LHCN-M2 (cell line): Measurements from ENCODE around the gene IGFBP7. TPM values are rescaled to one million over a fixed set of nuclear protein-coding genes. Genes with fewer than 3 reads are reported as not detected.

Source experiments
- DNase-seq: peaks from one replicate; pipeline ENCODE4 v3.0.0-alpha.2; 2012; ENCODE audit warnings: low read depth
- polyA plus RNA-seq: library from polyadenylated mRNA; unstranded; fragments of >200 nt; gene quantifications from one replicate; pipeline ENCODE4 v1.2.1, GENCODE V29; 2012; ENCODE audit warnings: missing spikeins
- total RNA-seq: library from RNA; depleted of rRNA; stranded (reverse); fragments of >200 nt; gene quantifications from 2 replicates; pipeline ENCODE4 v1.2.3, GENCODE V29; 2014; rRNA removed

Gene IGFBP7, protein sequence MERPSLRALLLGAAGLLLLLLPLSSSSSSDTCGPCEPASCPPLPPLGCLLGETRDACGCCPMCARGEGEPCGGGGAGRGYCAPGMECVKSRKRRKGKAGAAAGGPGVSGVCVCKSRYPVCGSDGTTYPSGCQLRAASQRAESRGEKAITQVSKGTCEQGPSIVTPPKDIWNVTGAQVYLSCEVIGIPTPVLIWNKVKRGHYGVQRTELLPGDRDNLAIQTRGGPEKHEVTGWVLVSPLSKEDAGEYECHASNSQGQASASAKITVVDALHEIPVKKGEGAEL
- total RNA-seq, result 221 and 314 TPM in 2 replicates
- polyA plus RNA-seq, result 564 TPM

DNA sequence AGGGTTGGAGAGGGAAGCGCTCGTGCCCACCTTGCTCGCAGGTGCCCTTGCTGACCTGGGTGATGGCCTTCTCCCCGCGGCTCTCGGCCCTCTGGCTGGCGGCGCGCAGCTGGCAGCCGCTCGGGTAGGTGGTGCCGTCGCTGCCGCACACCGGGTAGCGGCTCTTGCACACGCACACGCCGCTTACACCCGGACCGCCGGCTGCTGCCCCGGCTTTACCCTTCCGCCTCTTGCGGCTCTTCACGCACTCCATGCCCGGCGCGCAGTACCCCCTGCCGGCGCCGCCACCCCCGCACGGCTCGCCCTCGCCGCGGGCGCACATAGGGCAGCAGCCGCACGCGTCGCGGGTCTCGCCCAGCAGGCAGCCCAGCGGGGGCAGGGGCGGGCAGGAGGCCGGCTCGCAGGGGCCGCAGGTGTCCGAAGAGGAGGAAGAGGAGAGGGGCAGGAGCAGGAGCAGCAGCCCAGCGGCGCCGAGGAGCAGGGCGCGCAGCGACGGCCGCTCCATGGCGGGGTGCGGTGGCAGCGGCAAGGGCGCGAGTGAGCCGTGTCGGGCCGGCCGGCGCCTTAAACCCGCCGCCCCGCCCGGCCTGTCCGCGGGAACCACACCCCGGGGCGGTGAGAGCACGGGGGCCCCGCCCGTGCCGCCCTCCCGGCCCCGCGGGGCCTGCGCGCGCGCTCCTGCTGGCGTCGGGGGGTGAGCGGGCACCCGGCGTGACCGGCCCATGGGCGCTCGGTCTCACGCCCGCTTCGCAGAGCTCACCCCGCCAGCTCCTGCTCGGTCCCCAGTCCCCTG is at the start of gene IGFBP7:
TSS of gene IGFBP7 (minus strand) at position 539 of the 793 bp plus-strand sequence. CDS start at position 505, 34 bp downstream.
- peak; percentile 49 for DNase-seq

DNA sequence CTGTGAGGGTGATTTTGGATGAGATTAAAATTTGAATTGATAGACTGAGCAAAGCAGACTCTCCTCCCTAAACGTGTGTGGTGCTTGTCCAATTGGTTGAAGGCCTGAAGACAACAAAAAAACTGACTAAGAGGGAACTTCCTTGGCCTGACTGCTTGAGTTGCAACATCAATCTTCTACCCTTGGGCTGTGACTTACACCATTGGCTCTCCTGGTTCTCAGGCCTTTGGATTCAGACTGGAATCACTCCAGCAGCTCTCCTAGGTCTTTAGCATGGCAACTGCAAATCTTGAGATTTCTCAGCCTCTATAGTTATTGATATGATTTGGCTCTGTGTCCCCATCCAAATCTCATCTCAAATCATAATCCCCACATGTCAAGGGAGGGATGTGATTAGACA is 49.7 kb upstream of the IGFBP7 start:
- DNase-seq, result no peak

DNA sequence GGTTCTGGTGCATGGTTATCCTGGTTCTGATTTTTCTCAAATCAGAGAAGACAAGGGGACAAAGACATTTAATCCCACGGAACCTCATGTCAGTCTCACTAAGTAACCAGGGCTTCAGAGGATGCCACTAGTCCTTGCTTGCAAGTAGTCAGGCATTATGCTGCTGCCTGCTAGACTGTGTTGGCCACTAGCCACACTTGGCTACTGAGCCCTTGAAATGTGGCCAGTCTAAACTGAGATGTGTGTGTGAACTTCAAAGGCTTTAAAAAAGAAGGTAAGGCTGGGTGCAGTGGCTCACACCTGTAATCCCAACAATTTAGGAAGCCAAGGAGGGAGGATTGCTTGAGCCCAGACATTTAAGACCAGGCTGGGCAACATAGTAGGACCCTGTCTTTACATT is 48.6 kb upstream of the IGFBP7 start:
- no peak for DNase-seq

DNA sequence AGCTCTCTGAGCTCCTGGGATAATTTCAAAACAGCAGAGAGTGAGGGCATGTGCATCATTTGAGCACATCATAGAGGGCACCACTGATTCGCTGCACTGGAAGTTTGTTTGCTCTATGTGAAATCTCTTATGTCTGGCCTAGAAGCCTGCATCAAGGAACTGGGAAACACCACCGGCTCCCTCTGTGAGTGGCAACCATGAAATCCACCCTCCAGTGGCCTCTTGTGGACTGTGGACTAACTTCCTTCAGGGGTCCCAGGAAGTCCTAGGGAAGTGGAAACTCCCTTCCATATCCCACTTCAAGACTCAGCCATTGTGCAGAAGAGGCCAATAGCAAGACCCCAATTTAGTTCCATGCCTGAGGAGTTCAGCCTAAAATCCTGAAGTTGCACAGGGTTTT is 48.0 kb upstream of the IGFBP7 start:
- DNase-seq, result peak; percentile 30

DNA sequence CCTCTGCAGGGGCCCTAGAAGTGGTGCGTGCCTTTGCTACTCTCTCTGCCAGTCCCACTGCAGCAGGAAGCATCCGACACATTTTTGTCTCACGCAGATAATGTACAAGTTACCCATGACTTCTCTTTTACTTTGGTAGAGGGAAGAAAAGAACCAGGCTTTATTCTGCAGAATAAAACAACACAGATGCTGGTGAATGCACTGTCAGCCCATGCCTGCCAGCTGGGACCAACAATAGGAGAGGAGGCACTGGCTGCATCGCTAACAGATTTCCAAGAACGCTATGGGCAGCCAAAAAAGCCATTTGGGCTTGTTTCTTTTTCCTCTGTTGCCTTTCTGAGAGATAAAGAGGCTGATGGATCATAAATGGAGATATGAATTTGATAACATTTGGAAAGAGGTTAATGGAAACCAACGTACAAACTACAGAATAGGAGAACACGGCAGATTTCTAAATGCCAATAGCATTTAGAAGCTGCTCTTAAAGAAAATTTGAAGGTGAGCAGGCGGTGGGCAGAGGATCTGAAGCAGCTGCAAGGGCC is 47.5 kb upstream of the IGFBP7 start:
- no peak for DNase-seq

DNA sequence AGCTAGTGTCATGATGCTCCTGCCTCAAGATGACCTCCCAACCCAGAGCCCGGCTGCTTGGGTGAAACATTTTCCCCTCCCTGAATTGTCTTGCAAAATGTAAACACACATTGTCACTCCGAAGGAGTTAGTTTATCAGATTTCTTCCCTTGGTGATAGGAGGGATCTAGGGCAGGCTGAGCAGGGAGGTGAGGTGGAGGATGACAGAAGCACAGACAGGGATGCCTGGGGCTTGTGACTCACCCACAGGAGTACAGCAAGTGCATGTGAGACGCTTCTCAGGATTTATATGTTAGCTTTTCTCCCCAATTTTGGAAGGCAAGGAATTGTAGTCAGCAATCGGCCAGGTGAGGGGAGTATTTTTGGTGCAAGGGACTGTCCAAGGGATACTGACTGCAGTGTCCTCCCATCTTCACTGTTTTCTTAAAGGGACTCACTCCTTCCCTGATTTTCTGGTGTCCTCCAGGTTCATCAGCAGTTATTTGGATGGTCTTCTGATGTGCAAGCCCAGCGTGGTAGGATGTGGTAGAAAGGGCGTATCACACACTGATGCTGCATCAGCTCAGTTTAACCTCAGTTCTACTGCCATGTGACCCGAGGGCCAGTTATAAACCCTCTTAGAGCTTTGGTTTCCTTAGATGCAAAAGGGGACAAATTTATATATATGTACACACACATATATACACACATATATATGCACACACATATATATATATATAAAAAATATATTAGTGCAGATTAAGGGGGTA is 46.2 kb upstream of the IGFBP7 start:
- no peak for DNase-seq

DNA sequence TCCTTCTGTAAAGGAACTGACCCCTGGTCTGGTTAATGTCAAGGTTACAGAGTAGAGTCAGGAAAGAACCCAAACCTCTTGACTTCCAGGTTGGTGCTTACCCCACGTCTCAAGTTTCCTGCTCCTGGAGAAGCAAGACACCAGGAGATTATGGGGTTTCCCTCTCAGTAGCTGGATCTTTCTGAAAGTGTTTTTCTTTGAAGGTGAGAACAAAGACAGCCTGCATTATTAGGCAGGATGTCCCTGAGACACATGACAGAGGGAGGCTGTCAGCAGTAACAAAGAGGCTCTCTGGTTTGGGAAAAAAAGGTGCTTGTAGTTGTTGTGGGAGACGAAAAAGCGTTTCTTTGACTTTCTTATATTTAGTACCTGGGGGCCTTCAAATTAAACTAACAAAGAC is 44.7 kb upstream of the IGFBP7 start:
- DNase-seq, result no peak

DNA sequence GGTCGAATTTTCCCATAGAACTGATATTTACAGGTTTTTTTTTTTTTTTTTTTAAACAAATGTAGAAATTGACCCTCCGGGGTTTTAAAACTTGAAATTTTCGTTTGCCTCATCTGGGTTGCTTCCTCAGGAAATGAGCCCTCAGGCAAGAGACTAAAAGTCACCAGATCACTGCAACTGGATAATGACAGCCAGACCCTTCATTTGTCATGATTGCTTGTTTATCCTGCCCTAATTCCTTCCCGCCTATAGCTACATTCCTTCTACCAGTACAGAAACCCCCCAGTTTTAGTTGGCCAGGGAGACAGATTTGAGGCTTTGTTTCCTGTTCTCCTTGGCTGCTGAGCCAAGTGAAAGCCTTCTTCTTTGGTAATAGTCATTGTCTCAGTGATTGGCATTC is 44.0 kb upstream of the IGFBP7 start:
- no peak for DNase-seq

DNA sequence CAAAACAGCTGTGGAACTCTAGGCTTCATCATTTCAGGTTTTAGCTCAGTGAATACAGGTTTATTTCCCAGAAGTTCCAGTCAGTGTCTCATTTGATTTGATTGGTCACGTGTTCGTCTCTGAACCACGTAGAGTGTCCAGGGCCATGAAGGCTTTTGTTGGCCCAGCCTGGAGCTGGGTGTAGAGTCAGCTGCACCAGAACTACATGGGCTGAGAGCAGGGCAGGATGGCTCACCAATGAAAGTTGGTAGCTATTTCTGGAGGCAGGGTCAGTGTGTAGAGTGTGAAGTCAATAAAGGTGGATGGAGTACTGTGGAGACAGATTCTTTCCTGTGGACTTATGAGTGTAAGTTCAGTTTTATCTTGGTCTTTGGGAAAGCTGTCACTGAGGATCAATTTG is 43.0 kb upstream of the IGFBP7 start:
- DNase-seq, result no peak

DNA sequence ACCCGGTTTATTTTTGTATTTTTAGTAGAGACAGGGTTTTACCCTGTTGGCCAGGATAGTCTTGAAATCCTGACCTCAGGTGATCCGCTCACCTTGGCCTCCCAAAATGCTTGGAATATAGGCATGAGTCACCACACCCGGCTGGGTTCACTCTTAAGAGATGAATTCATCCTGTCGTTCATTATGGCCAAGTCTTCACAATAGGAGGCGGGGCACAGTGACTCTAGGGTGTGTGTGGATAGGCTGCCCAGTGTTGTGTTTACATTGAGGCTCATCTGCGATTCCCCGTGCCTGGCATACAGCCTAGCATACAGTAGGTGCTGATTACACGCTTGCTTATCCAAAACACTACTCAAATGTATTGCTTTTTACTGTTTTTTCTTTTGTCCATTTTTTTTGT is 41.3 kb upstream of the IGFBP7 start:
- DNase-seq, result no peak

DNA sequence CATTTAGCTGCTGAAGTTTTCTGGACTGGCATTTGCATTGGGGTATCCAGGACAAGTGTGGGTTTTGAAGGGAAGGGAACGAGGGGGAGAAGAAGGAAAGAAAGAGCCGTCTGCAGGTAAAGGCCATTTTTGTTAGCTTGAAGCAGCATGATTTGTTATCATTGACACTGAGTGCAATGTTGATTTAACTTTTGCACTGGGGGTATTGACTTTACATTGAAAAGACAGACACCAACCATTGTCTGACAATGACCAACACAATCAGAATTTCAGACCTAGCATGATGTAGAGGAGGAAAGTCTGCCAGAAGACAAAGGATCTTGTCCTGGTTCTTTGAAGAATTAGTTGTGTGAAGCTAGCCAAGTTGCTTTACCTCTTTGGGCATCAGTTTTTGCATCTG is 39.6 kb upstream of the IGFBP7 start:
- no peak for DNase-seq

DNA sequence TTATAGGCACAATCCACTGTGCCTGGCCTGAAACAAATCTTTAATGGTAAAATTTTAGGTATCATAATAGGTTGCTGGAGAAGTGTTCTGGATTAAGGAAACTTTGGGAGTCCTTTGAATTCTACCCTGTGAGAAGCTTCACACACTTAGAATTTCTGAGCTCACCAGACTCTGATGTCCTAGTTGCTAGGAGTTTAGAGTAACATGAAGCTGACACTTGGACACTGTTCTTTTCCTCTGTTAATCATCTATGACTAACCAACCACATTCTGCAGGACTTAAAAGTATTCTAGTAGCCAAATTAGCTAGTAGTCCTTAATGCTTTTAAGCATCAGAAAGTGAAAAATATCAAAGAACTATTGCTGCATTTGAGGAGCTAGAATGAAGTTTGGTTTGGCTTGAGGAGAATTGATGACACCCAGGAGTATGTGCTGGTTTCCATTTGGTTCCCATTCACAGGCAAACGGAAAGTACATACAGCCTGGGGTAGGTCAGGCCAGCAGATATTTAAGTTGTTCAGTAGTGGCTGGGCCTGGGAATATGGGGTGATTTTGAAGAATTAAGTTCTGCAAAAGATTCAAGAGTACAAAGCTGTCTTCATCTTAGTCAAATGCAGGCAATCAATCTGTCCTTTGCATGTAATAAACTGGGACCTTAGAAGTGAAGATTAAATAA is 38.8 kb upstream of the IGFBP7 start:
- peak; percentile 89 for DNase-seq

DNA sequence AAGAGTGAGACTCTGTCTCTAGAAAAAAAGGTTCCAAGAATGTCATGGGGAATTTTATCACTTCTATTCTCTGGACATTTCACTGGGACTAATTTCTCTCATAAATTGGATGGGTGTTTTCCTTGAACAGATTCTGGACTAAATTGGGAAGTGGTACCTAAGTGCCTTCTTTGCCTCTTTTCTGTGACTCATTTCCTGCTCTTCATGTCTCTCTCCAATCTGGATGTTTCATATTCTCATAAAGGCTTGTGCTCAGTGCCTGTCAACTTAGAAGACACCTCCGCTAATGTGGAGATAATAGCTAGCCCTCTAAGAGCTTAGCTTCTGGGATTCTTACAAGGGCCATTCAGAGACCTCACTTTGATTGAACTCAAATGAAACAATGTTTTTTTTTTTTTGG is 38.0 kb upstream of the IGFBP7 start:
- DNase-seq, result no peak

DNA sequence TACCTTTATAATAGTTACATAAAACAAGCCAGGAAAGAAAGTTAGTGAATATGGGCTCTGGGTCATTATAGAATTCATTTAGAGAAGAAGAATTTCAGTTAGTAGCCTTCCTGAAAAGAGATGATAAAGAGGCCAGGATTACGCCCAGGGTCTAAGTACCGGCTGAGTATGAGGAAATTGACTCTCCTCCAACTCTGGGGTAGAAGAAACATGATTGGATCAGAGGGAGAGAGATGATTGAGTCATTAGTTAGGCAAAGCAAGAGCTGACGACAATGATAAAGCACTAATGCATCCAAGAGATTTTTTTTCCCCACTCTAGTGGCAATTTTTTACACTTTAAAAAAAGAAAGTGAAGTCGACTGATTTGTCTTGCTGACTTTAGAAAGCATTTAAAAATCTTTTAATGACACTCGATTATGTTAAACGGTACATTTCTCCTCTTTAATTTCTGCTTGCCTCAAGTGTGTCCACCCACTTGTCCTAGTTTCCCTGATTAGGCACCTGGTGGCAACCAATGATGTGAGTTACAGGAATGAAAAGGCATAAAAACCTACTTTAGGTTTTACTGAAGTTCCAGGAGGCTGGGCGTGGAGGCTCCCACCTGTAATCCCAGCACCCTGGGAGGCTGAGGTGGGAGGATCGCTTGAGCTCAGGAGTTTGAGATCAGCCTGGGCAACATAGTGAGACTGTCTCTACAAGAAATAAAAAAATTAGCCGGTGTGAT is 37.3 kb upstream of the IGFBP7 start:
- DNase-seq, result peak; percentile 72

DNA sequence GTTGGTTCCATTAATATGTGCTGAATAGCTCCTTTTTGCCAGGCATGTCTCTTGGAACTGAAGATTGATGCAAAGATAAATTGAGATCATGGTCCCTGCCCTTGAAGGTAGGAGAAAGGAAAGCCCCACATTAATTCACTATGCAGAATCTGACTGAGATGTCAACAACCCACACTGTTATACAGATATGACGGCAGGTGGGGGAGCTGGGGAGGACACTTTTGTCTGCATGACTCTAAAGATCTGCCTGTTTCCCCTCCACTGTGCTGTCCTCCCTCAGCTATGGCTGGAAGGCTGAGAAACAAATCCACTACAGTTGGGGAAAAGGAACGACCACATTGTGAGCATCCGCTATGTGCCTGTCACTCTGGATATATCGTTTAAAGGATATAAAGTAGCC is 36.3 kb upstream of the IGFBP7 start:
- no peak for DNase-seq

DNA sequence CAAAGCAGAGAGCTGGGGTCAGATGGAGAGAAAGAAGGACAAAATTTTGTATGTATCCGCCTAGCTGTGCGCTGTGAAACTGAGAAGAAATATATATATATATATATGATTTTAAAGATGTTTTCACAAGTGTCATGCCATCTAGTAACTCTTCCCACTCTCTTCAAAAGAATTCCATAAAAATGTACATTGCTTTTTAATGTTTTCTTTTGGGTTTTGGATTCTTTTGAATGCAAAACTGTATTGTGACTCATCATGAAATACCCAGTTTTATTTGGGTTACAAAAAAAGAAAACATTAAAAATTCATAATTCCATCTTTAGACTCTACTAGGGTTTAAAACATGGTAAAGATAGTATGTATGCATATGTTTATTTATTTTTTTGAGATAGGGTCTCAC is 34.3 kb upstream of the IGFBP7 start:
- DNase-seq, result no peak

DNA sequence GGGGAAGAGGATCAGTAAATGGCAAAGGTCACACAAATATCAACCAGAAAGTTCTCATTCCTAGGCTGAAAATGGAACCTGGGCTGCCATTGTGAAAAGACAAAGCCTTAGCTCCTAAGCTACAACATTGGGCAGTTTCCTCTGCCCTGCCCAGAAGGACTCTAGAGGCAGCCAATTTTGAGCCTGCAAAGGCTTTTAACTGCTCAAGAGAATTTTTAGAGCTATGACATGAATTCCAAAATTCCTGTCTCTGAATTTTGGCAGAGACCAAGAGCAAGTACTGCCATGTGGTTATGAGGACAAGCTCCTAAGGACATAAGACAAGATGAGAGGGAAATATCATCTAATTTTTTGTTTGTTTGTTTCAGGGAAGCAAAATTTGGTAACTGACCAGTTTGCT is 29.6 kb upstream of the IGFBP7 start:
- DNase-seq, result no peak

DNA sequence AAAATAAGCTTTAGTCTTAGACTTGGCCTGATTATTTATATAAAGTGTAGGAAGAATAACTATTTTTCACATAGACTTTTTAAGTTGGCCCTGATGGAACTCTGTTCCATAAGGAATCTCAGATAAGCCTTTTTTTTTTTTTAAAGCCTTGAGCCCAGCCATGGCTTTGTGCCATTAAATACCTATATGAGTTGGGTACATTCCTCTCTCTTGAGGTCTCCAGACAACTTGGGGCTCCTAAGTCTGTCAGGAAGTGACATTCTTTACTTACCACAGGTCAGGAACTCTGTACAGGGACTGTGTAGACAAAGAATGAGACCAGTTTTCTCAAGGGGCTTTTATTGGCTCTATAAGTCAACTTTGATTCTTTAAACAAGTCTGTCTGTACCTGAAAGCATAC is 27.1 kb upstream of the IGFBP7 start:
- DNase-seq, result no peak

DNA sequence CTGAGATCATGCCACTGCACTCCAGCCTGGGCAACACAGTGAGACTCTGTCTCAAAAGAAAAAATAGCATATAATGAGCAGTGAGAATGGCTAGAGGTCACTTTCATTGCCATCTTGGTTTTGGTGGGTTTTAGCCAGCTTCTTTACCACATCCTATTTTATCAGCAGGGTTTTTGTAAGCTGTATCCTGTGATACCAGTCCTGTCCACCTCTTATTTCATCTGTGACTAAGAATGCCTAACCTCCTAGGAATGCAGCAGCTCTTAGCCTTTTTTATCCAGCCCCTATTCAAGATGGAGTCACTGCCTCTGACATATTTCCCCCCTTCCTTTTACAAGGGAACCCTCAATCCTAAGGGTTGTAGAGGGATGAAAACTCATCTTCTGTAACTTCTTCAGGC is 26.1 kb upstream of the IGFBP7 start:
- peak; percentile 64 for DNase-seq

DNA sequence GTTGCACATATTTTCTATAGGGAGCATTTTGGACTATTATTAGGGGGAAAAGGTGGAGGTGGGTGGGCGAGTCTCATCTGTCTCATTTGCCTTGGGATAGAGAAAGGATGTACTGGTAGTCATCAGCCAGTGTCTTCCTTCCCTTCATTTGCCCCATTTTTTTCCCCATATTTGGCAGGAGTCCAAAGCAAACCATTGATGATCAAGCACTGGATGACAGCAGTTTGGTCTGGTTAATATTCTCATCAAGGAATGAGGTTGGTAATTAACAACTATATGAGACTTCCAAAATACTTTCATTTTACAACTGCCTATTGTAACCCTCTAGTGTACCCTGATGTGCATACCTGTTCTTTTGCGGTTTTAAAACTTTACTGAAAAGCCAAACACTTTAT is 22.6 kb upstream of the IGFBP7 start:
- DNase-seq, result no peak
